ENCODE data around the gene AGA.

Gene AGA

GRCh38 chr4:177385576-177386277, 56.5 kb downstream of the AGA start:
- no peak for DNase-seq

DNA sequence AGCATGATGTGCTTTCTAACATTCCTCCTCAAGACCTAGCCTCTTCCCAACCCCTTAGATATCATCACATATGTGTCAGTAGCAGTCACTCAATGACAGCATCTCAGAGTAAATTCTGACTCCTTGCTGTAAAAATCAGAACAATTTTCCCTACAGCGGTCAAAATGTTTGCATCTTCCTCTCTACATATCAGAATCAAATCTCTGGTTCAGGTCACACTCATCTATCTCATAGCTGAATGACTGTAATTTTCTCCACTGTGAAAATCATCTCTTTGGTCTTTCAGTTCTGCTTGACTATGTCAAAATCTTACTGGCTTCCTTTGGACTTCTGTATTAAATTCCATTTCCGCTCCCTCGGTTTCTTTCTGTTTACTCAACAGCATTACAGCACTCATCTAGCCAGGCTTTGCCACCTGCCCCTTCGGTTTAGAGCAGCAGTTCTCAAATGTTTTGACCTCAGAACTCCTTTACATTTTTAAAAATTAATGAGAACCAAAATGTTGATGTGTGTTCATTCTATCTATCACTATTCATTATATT, 57.3 kb downstream of the AGA start:
- no peak for DNase-seq

- DNase-seq, result no peak
Measured at GRCh38 chr4:177381762-177382310, 60.4 kb downstream of the AGA start.

All from activated CD8-positive, alpha-beta memory T cell treated with anti-CD3 and anti-CD28 coated beads, Interleukin-2, amount 50 U/mL, for 48 hours (primary cell).